RWPE1 (cell line): ENCODE results near the gene ULK4.

ENCODE experiments used
- CTCF ChIA-PET: fragments of 350-600 bp; sonication (Branson Sonifier 250); formaldehyde crosslinking; extraction: SDS; loops from one replicate; lab custom pipeline; 2021; lab: Yijun Ruan, JAX
- POLR2A ChIA-PET: fragments of 400-600 bp; formaldehyde crosslinking; extraction: SDS; loops from one replicate; lab custom pipeline; 2020; ENCODE audit warnings: antibody characterized with exemption; ENCODE audit not compliant: low non-redundant PET; lab: Yijun Ruan, JAX
- DNase-seq: peaks from one replicate; pipeline ENCODE4 v3.0.0; 2012; ENCODE audit warnings: low spot score
- H3K27ac ChIP-seq: fragments of 450-650 bp; 2 replicates; pipeline ENCODE4 v1.5.1; 2017
- TF ChIP-seq, protein P1 (sequence below): fragments of 450-650 bp; conservative IDR thresholded peaks from 2 replicates; pipeline ENCODE4 v1.5.1; 2017; ENCODE audit warnings: low read depth, mild to moderate bottlenecking

The ULK4 gene

DNA sequence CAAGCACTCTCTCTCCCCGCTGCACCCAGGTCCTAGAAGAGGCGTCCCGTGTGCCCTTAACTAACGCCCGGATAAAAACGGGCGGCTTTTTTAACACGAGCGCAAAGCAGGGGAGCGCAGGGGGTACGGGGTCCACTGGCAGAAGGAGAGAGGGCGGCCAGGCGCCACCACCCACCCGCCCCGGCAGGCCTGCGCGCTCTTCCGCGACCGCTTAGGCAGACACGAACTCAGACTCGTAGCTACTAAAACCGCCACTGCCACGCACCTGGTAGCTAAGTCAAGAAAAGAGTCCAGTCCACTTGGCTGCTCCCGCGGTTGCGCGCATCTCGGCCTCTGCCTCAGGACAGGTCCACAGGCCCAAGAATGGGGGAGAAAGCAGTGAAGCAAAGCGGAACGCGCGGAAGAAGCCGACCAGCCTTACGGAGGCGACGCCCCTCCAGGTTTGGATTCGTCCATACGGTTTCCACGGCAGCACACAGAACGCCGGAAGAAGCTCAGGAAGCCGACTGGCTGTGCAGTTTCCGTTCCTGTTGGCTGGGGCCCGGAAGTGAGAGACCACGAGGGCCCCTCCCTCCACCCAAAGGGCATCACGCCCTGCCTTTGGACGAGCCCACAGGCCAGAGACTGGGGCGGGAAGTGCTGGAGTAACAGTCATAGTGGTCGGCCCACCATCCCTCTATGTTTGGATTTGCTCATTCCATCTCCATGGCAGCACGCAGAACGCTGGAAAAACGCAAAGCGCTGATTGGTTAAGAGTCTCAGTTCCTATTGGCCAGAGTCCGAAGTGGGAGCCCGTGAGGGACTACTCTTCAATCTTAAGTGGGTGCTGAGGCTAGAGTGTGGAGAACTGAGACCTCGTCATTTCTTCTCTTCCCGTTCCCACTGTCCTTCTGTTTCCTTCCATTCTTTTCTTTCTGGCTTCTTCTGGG, at the start of gene ULK4:
ULK4 (minus strand) TSS at position 353 of the 929 bp plus-strand sequence. CDS start 7,344 bp downstream, outside the sequence.
- CTCF ChIA-PET: interaction anchor here (0.6 to 1.3 kb wide), 2 partner anchors 52 to 137 kb away, joined by 3 to 5 read pairs; no protein-coding TSS in a partner anchor
- POLR2A ChIA-PET: no interaction called here
- peak within 1 kb of the TSS; percentile 86 for H3K27ac ChIP-seq
- TF ChIP-seq, protein P1, sequence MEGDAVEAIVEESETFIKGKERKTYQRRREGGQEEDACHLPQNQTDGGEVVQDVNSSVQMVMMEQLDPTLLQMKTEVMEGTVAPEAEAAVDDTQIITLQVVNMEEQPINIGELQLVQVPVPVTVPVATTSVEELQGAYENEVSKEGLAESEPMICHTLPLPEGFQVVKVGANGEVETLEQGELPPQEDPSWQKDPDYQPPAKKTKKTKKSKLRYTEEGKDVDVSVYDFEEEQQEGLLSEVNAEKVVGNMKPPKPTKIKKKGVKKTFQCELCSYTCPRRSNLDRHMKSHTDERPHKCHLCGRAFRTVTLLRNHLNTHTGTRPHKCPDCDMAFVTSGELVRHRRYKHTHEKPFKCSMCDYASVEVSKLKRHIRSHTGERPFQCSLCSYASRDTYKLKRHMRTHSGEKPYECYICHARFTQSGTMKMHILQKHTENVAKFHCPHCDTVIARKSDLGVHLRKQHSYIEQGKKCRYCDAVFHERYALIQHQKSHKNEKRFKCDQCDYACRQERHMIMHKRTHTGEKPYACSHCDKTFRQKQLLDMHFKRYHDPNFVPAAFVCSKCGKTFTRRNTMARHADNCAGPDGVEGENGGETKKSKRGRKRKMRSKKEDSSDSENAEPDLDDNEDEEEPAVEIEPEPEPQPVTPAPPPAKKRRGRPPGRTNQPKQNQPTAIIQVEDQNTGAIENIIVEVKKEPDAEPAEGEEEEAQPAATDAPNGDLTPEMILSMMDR: no peak
- peak; percentile 89 for DNase-seq

DNA sequence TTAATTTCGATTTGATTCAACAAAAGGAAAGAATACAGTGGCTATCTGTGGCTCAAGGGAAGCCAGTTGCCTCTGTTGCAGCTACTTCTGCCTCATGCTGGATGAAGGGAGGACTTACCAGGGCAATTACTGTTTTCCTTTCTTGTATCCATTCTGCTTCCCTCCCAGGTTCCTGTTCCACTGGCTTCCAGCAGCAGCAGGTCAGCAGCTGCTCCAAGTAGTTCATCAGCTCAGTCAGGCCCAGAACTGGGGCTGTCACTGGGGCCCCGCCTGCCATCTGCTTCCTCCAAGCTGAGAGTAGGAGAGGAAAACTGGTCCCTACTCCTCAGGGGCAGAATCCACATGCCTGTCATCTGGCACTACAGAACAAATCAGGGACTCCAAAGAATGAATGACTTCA, 48.6 kb upstream of the ULK4 start:
- DNase-seq: no peak
- POLR2A ChIA-PET: no interaction called here
- TF ChIP-seq, protein P1: no peak
- H3K27ac ChIP-seq: no peak overlapping the region
- CTCF ChIA-PET: no interaction called here

DNA sequence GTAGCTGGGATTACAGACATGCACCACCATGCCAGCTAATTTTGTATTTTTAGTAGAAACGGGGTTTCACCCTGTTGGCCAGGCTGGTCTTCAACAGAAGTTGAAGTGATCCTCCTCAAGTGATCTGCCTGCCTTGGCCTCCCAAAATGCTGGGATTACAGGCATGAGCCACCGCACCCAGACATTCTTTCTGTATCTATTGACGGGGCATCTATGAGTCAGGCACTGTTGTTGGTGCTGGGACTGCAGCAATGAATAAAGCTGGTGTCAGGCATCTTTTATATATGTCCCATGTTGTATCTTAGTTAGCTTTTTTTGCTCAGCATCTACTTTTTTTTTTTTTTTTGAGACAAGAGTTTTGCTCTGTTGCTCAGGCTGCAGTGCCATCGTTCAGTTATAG, 47.6 kb upstream of the ULK4 start:
- TF ChIP-seq, protein P1: no peak
- ChIA-PET CTCF (no interaction called here), POLR2A (no interaction called here)
- H3K27ac ChIP-seq: no peak overlapping the region
- no peak for DNase-seq

DNA sequence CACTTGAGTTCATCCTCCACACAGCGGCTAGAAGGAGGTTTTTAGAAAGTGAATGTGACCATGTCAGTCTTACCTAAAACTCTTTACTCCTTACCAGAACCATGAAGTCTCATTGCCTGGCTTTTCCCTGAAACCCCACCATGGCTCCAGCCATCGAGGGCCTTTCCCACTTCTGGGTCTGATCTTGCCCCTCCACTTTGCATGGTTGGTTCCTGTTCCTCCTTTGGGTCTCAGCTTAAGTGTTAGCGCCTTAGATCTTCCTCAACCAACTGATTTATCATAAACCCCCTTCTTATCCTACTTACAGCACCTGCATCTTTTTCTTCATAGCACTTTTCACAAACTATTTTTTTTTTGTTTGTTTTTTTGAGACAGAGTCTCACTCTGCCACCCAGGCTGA, 45.9 kb upstream of the ULK4 start:
- DNase-seq: no peak
- POLR2A ChIA-PET: no interaction called here
- H3K27ac ChIP-seq: no peak overlapping the region
- CTCF ChIA-PET: interaction anchor here (1.6 kb wide), 1 partner anchor 91 kb away, joined by 3 read pairs; no protein-coding TSS in a partner anchor
- TF ChIP-seq, protein P1: no peak

DNA sequence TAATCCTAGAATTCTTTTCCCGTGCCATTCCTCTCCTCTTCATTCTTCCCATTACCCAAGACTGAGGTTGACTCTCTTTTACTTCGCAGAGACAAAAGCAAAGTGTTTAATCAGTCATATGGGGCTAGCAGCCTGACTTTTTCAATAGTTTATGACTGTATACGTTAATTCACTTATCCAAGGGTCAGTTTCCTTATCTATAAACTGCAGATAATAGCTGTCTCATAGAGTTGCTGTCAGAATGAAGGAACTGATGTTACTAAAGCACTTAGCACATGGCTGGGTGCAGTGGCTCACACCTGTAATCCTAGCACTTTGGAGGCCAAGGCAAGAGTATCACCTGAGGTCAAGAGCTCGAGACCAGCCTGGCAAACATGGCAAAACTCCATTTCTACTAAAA, 43.5 kb upstream of the ULK4 start:
- ChIA-PET POLR2A (no interaction called here), CTCF (no interaction called here)

DNA sequence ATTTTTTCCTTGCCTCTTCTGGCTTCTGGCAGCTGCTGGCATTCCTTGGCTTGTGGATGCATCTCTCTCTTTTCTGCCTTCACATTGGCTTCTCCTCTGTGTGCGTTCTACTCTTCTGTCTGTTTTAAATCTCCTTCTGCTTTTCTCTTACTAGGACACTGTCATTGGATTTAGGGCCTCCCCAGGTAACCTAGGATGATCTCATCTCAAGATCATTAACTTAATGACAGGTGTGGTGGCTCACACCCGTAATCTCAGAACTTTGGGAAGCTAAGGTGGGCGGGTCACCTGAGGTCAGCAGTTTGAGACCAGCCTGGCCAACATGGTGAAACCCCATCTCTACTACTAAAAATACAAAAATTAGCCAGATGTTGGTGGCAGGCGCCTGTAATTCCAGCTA, 40.9 kb upstream of the ULK4 start:
- no peak overlapping the region for H3K27ac ChIP-seq
- DNase-seq: no peak
- POLR2A ChIA-PET: no interaction called here
- TF ChIP-seq, protein P1: no peak
- CTCF ChIA-PET: no interaction called here

More for the DNA sequence above, 43.5 kb upstream of the ULK4 start:
- TF ChIP-seq, protein P1: no peak
- DNase-seq: no peak
- H3K27ac ChIP-seq: no peak overlapping the region
